OCI-LY7 (cell line): ENCODE results near the gene BRCA2. TPM values are rescaled to one million over a fixed set of nuclear protein-coding genes. Genes with fewer than 3 reads are reported as not detected.

Source experiments
- BruUV-seq: library from RNA; stranded (reverse); fragments of 400-500 nt; replicated peaks from 2 replicates; lab custom pipeline; 2021; lab: Mats Ljungman, UMichigan
- CTCF ChIA-PET: fragments of 300-600 bp; sonication (Branson Sonifier 250); formaldehyde crosslinking; loops from one replicate; lab custom pipeline; 2022; ENCODE audit warnings: antibody characterized with exemption; ENCODE audit not compliant: unreplicated experiment; lab: Charles Lee
- POLR2A ChIA-PET: fragments of 300-600 bp; sonication (Branson Sonifier 250); formaldehyde crosslinking; loops from one replicate; lab custom pipeline; 2022; ENCODE audit warnings: antibody characterized with exemption; lab: Charles Lee
- DNase-seq: peaks from one replicate; pipeline ENCODE4 v3.0.0-alpha.2; 2015; ENCODE audit warnings: low spot score
- H2AFZ ChIP-seq: fragments of 200-600 bp; sonication (generic), shearing (Covaris generic); 2 replicates; pipeline ENCODE4 v1.6.1; 2014; ENCODE audit warnings: mild to moderate bottlenecking, antibody characterized with exemption, low read length, moderate library complexity
- H3K27ac ChIP-seq: fragments of 200-600 bp; sonication (generic); 2 replicates; pipeline ENCODE4 v1.5.1; 2014; ENCODE audit warnings: mixed run types, low read depth, mild to moderate bottlenecking, moderate library complexity, low read length, inconsistent platforms; ENCODE audit not compliant: poor library complexity, severe bottlenecking
- H3K36me3 ChIP-seq: fragments of 200-600 bp; sonication (generic); 2 replicates; pipeline ENCODE4 v1.6.1; 2014; ENCODE audit warnings: mild to moderate bottlenecking, antibody characterized with exemption, low read length, moderate library complexity, mixed read lengths; ENCODE audit not compliant: insufficient read depth
- H3K4me1 ChIP-seq: fragments of 200-600 bp; sonication (generic); 2 replicates; pipeline ENCODE4 v1.5.1; 2014; ENCODE audit warnings: mild to moderate bottlenecking, low read length; ENCODE audit not compliant: insufficient read depth, poor library complexity, severe bottlenecking
- H3K4me2 ChIP-seq: fragments of 200-600 bp; sonication (generic); 2 replicates; pipeline ENCODE4 v1.6.1; 2014; ENCODE audit warnings: mild to moderate bottlenecking, low read length
- H3K4me3 ChIP-seq: fragments of 200-600 bp; sonication (generic); 2 replicates; pipeline ENCODE4 v1.5.1; 2014; ENCODE audit warnings: mild to moderate bottlenecking, low read depth, low read length; ENCODE audit not compliant: poor library complexity, severe bottlenecking
- H3K79me2 ChIP-seq: fragments of 200-600 bp; sonication (generic); 2 replicates; pipeline ENCODE4 v1.6.1; 2016; ENCODE audit warnings: low read depth, mild to moderate bottlenecking, low read length, moderate library complexity, mixed read lengths; ENCODE audit not compliant: insufficient read depth
- H3K9me2 ChIP-seq: fragments of 200-600 bp; sonication (generic); 2 replicates; pipeline ENCODE4 v1.6.1; 2016; ENCODE audit warnings: mild to moderate bottlenecking, low read length, mixed read lengths; ENCODE audit not compliant: insufficient read depth
- H3K9me3 ChIP-seq: fragments of 200-600 bp; sonication (generic); 2 replicates; pipeline ENCODE4 v1.6.1; 2014; ENCODE audit warnings: mild to moderate bottlenecking, mixed run types, low read length, mixed read lengths
- H4K20me1 ChIP-seq: fragments of 200-600 bp; sonication (generic); 2 replicates; pipeline ENCODE4 v1.6.1; 2014; ENCODE audit warnings: mild to moderate bottlenecking, antibody characterized with exemption, low read length, moderate library complexity, mixed read lengths; ENCODE audit not compliant: insufficient read depth
- CTCF ChIP-seq: fragments of 200-600 bp; sonication (generic); conservative IDR thresholded peaks from 2 replicates; pipeline ENCODE4 v1.5.1; 2014; ENCODE audit warnings: mild to moderate bottlenecking, antibody characterized with exemption, low read length, moderate library complexity, mixed read lengths
- EZH2phosphoT487 ChIP-seq: fragments of 200-600 bp; sonication (generic); IDR thresholded peaks from 2 replicates; pipeline ENCODE4 v1.6.1; 2018; ENCODE audit warnings: low read depth, borderline replicate concordance, mild to moderate bottlenecking, mixed run types, antibody characterized with exemption, low read length, moderate library complexity, mixed read lengths
- intact Hi-C: fragments of 100-400 bp; cut with micrococcal nuclease; formaldehyde crosslinking; loops from one replicate; pipeline ENCODE4 v1.10.0; 2022; ENCODE audit not compliant: unreplicated experiment
- total RNA-seq, 2 experiments: library from RNA; depleted of rRNA in 1 of 2; stranded (reverse); fragments of >200 nt in 1 of 2; shearing (Covaris generic) in 1 of 2; gene quantifications; 2 replicates each; pipeline ENCODE4 v1.2.3, GENCODE V29; 2014 to 2022

BRCA2 gene
- total RNA-seq, 2 experiments from 2014 or later = 25.8 to 34.3 TPM

- TSS peak; percentile 60 for BruUV-seq
- intact Hi-C loops = loop anchor here (5.0 to 10.0 kb wide), 2 partner anchors 380 to 1048 kb away; no protein-coding TSS in a partner anchor
- CTCF ChIA-PET = no interaction called here
- H3K4me3 ChIP-seq = no peak overlapping the region
- no peaks in the 10 kb centered on the region for H4K20me1 ChIP-seq
- no peak for DNase-seq
- peaks cover 13% of the 10 kb centered on the region; the same call in 1 of the 2 replicates for H3K79me2 ChIP-seq
- H3K27ac ChIP-seq = no peak overlapping the region
- H3K9me3 ChIP-seq = peaks cover 2% of the 10 kb centered on the region; the same call in 1 of the 2 replicates
- H3K4me2 ChIP-seq = peak overlapping the region; percentile 89; the same call in 1 of the 2 replicates
- POLR2A ChIA-PET = interaction anchor here (0.8 to 1.1 kb wide), 2 partner anchors 11 to 1158 kb away, joined by 3 read pairs; no protein-coding TSS in a partner anchor
- no peaks in the 10 kb centered on the region for H3K9me2 ChIP-seq
- no peak overlapping the region for H2AFZ ChIP-seq
- peaks cover 25% of the 10 kb centered on the region for H3K4me1 ChIP-seq
- TF ChIP-seq EZH2phosphoT487 (no peak), CTCF (no peak)
- peaks cover 1% of the 10 kb centered on the region; the same call in 1 of the 2 replicates for H3K36me3 ChIP-seq
Measured at GRCh38 chr13:32425158-32425557, 109.8 kb downstream of the BRCA2 start.

GRCh38 chr13:32426191-32426989, 111.1 kb downstream of the BRCA2 start:
- Histone ChIP-seq H4K20me1 (no peaks in the 10 kb centered on the region), H3K4me2 (peak overlapping the region; percentile 89), H3K27ac (peak overlapping the region; percentile 60), H3K79me2 (peaks cover 13% of the 10 kb centered on the region; the same call in 1 of the 2 replicates), H3K4me1 (peaks cover 25% of the 10 kb centered on the region), H3K9me3 (no peaks in the 10 kb centered on the region), H3K36me3 (no peaks in the 10 kb centered on the region), H3K4me3 (peak overlapping the region; percentile 96), H3K9me2 (no peaks in the 10 kb centered on the region), H2AFZ (peak overlapping the region; percentile 95)
- ChIA-PET POLR2A (no interaction called here), CTCF (interaction anchor here (1.1 kb wide), 1 partner anchor 10 kb away, joined by 3 read pairs; no protein-coding TSS in a partner anchor)
- intact Hi-C loops = loop anchor here (2.0 to 10.0 kb wide), 4 partner anchors 112 to 1049 kb away; partner anchors contain the start of genes BRCA2, N4BP2L2 and ZAR1L
- TF ChIP-seq EZH2phosphoT487 (no peak), CTCF (no peak)
- DNase-seq = peak; percentile 79
- no TSS peak for BruUV-seq
